ENCODE data around the gene CEMIP2.

The CEMIP2 gene

DNA sequence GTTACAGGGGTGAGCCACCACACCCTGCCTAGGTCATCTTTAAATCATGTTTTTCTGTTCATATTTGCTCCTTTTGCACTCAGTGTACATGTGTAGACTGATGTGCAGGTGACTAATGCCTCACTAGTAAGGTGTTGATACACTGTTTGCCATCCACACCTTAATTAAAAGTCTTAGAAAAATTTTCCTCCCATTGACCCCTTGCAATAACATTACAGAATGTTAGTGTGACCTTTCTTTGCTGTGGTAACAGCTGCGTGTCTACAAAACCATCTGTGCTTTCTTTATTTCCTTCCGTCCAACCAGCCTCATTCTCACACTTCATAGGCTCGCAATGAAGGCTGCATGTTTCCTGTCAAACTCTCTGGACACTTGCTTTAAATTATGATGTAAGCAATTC lies 6.6 kb upstream of the CEMIP2 start:
- DNase-seq (ENCODE audit: low spot score): no peak

GRCh38 chr9:71772726-71773125 lies 4.4 kb upstream of the CEMIP2 start:
- DNase-seq (ENCODE audit: low spot score): no peak

- no peak for DNase-seq (ENCODE audit: low spot score)
These were observed 1.9 kb upstream of the CEMIP2 start for GRCh38 chr9:71770170-71770569.

DNA sequence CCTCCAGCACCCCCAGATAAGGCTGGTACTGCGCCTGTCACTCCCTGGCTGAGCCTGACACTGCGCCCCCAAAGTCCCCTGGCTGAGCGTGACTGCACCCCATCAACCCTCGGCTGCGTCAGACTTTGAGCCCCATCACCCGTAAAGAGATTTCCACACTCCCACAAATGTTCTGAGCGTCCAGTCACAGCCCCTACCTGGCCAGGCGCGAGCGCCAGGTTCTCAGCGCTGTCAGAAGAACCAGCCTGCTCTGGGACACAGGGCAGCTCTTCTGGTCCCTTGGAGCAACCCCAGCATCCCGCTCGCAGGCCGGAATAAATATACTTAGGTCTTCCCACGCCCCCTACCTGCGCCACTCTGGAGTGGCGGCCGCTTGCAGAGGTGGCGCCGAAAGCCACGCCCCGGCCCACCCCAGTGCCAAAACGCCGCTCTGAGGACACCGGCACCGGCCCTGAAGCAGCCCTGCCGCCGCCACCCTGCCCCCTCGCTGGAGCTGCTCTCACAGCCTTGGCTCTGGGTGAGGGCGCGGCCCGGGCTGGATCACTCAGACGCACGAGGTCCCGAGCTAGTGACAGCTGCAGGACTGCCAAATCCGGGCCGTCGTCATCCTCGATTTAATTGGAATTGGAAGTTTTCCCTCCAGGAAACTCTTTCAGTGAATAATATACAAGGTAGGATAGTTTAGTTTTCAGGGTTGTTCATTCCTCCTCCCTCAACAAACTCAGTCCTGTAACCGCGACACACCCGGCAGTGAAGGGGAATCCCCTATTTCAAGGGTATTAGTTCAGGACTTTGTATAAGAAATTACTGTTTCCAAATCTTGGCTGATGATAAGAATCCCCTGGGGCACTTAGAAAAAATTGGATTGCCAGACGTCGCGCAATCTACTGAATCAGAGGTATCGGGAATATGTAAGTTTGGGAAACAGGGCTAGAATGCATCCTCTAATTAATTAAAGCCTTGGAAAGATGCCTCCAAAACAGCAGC lies 1.2 kb upstream of the CEMIP2 start:
- peak; percentile 85 for DNase-seq (ENCODE audit: low spot score)

DNA sequence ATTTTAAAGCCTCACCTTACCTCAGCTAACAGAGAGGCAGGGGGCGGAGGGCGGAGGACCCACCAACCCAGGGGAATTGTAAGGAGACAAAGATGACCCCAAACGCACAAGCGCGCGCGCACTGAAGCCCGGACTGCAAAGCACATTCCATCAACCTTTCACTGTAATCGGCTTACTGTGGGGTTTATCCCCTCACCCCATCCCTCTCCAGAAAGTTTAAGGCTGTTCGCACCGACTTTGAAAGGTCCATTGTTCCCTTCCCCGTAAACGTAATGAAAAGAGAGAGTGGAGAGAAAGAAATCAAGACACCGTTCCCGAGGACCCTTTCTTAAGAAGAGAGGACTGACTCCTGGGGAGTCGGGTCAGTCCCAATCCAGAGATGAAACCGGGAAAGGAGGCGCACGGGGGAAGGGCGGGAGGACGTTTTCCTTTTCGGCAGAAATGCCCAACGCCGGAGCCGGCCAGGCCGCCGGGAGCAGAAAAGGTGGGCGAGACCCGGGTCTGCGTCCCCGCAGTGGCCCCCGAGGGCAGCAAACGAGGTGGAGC lies 464 bp downstream of the CEMIP2 start:
- DNase-seq (ENCODE audit: low spot score): peak; percentile 86

DNA sequence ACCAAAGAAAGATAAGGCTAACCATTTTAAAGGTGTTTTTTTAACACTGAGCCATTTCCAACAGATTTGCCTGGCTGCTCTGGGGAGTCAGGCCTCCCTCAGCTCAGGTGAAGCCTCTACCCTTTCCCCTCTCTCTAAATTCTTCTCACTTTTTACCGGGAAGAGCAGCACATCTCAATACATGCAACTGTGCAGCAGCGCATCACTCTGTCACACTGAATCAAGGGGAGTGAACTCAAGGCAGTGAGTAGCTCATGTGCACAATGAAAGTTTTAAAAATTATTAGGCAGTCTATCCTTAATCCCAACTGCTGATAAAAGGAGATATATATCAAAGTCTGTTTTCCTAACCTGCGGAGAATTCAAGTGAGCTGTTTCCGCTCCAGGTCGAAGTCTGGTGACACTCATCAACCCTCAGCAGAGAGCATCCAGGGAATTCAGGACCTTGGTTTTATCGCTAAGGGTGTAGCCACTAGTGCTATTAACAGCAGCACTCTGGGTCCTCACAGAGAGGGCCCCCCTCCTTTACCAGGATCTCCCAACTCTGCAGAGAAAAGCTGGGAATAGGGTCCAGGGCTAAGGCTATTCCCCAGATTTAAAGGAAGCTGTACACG lies 1.0 kb downstream of the CEMIP2 start:
- DNase-seq (ENCODE audit: low spot score): no peak

- DNase-seq (ENCODE audit: low spot score): no peak
These were observed 1.6 kb downstream of the CEMIP2 start for GRCh38 chr9:71766663-71767062.

- no peak for DNase-seq (ENCODE audit: low spot score)
These were observed 2.6 kb downstream of the CEMIP2 start for GRCh38 chr9:71765693-71766092.

GRCh38 chr9:71764891-71765290 lies 3.4 kb downstream of the CEMIP2 start:
- no peak for DNase-seq (ENCODE audit: low spot score)

DNA sequence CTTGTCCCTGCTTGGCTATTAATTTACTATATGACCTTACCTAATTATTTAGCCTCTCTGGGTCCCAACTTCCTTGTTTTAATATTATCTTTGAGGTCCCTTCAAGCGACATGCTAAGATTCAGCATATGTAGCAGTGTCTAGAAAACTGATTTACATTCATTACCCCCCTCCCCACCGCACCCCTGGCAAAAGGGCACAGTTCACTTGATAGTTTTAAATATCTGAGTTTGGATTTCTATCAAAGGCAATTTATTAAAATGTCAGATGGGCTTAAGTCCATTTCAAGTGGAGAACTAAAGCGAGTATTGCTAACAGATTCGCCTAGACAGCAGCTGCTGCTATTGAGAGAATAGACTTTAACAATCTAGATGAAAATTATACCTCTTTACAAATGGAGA lies 3.9 kb downstream of the CEMIP2 start:
- DNase-seq (ENCODE audit: low spot score): no peak

GRCh38 chr9:71763832-71764231 lies 4.5 kb downstream of the CEMIP2 start:
- no peak for DNase-seq (ENCODE audit: low spot score)

- no peak for DNase-seq (ENCODE audit: low spot score)
These were observed 5.2 kb downstream of the CEMIP2 start for GRCh38 chr9:71762900-71763653.

DNA sequence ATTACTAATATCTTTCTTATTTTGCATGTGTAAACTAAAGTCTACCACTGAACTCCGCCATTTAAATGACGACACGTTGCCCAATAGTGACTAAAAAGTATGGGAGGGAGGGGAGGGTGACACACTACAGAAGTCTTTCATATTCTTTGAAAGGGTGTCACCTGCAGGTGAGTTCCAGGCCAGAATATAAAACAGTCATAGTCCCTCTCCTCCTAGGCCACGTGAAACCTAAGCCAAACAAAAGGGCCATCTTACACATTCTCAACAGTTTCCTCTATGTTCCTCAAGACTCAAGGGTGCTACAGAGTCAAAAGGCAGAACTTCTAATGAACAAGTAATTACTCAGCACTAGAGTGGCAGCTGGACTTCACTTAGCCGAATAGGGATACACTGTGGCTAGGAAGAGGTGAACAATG lies 6.4 kb downstream of the CEMIP2 start:
- no peak for DNase-seq (ENCODE audit: low spot score)

- no peak for DNase-seq (ENCODE audit: low spot score)
These were observed 7.4 kb downstream of the CEMIP2 start for GRCh38 chr9:71760901-71761300.

DNA sequence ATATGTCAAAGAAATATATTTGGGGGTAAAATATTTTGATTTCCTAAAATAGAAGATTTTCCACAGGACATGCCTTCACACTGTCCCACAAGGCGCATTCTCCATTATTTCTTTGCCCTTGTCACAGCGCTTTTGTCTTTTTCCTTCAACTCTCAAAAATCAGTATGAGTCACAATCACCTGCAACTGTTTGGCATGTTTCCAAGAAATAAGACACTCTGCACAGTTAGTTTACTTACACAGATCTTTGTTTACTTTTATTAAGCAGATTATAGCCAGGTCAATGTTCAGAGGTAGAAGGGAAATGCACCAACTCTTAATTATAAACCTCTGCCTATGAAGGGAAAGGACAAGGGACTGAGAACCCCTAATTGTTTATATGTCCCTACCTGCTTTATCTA lies 9.5 kb downstream of the CEMIP2 start:
- DNase-seq (ENCODE audit: low spot score): no peak

- DNase-seq (ENCODE audit: low spot score): no peak
These were observed 10.0 kb downstream of the CEMIP2 start for GRCh38 chr9:71758277-71758676.

DNA sequence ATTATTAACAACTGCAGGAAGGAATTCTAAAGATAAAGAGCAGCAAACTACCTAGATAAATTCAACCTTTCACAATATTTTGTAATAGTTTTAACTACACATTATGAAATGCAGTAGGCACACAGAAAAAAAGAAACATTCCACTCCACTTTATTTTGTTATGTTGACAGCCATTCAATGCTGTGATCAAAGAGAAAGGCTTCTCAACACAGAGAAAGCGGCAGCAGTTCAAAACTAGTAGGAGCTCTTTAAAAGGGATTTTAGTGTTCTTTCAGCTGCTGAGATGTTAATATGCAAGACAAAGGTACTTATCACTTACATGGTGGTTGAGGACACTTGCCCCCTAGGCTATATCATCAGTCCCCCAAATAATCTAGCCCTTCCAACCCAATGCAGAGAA lies 11.6 kb downstream of the CEMIP2 start:
- DNase-seq (ENCODE audit: low spot score): no peak

- DNase-seq (ENCODE audit: low spot score): no peak
These were observed 12.4 kb downstream of the CEMIP2 start for GRCh38 chr9:71755869-71756268.

GRCh38 chr9:71755230-71755629 lies 13.1 kb downstream of the CEMIP2 start:
- DNase-seq (ENCODE audit: low spot score): no peak

GRCh38 chr9:71754151-71754550 lies 14.2 kb downstream of the CEMIP2 start:
- no peak for DNase-seq (ENCODE audit: low spot score)

- DNase-seq (ENCODE audit: low spot score): no peak
These were observed 15.4 kb downstream of the CEMIP2 start for GRCh38 chr9:71752928-71753327.

DNA sequence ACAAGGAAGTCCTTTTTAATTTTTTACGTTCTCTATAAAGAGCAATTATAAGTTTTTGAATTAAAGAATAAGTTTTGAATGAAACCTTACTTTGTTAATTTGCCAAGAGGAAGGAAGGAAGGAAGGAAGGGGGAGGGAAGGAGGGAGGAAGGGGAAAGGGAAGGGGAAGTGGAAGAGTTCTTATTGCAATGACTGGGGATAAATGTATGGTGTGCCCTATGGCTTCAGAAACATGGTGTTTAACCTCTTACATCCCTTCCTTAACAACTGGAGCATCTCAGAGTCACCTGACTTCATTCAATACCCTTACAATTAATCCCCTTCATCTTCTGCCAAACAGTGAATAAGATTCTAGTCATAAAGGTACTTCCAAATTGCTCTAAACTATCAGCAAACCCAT lies 16.0 kb downstream of the CEMIP2 start:
- DNase-seq (ENCODE audit: low spot score): no peak

All from ecto neural progenitor cell (in vitro differentiated cells).